Endothelial cell of umbilical vein (primary cell): ENCODE data around the gene C11orf21. TPM values are rescaled to one million over a fixed set of nuclear protein-coding genes. Genes with fewer than 3 reads are reported as not detected.

Source experiments
- BruUV-seq: library from RNA; stranded (reverse); fragments of 400-500 nt; replicated peaks from 2 replicates; lab custom pipeline; 2021; lab: Mats Ljungman, UMichigan
- CTCF ChIA-PET: fragments of 300-600, 350-600 bp; sonication (Branson Sonifier 250); formaldehyde crosslinking; loops from one replicate; lab custom pipeline; 2021; ENCODE audit warnings: antibody characterized with exemption, inconsistent platforms; lab: Charles Lee
- POLR2A ChIA-PET: fragments of 300-600, 350-600 bp; sonication (Branson Sonifier 250); formaldehyde crosslinking; loops from one replicate; lab custom pipeline; 2021; ENCODE audit warnings: antibody characterized with exemption, inconsistent platforms; lab: Charles Lee
- DNase-seq: peaks from one replicate; pipeline ENCODE4 v3.0.0-alpha.2; 2011; ENCODE audit warnings: low read depth, low spot score
- FAIRE-seq: peaks from 2 replicates; lab custom pipeline; 2011; peaks lifted over from hg19 to GRCh38; lab: Jason Lieb, UNC
- H2AFZ ChIP-seq: 2 replicates; pipeline ENCODE4 v1.6.0; 2012; ENCODE audit warnings: low read depth, low read length, control low read depth, inconsistent platforms
- H3K27ac ChIP-seq: 2 replicates; pipeline ENCODE4 v1.5.1; 2011; ENCODE audit warnings: low read depth, mild to moderate bottlenecking, control low read depth, low read length, moderate library complexity; ENCODE audit not compliant: insufficient read depth
- H3K27me3 ChIP-seq, 2 experiments: 2 replicates each; pipeline versions ENCODE4 v1.6.0 to v1.6.1; 2011; ENCODE audit warnings: low read length in 2 of 2, mixed read lengths in 1 of 2; ENCODE audit not compliant: control insufficient read depth in 2 of 2, insufficient read depth in 2 of 2
- H3K36me3 ChIP-seq, 2 experiments: 2 replicates in 1 of 2; 3 replicates in 1 of 2; pipeline ENCODE4 v1.5.1; 2011; ENCODE audit warnings: low read length in 2 of 2, mild to moderate bottlenecking in 1 of 2, moderate library complexity in 1 of 2; ENCODE audit not compliant: control insufficient read depth in 2 of 2, insufficient read depth in 2 of 2; ENCODE audit errors: extremely low read depth in 1 of 2
- H3K4me1 ChIP-seq: 3 replicates; pipeline ENCODE4 v1.5.1; 2011; ENCODE audit warnings: mild to moderate bottlenecking, low read length; ENCODE audit not compliant: control insufficient read depth, insufficient read depth; ENCODE audit errors: extremely low read depth
- H3K4me2 ChIP-seq: 2 replicates; pipeline ENCODE4 v1.6.1; 2011; ENCODE audit warnings: low read length, control low read depth, mixed read lengths; ENCODE audit not compliant: insufficient read depth
- H3K4me3 ChIP-seq, 3 experiments: fragments of 200-600 bp in 1 of 3; sonication (generic), shearing (Covaris generic) in 1 of 3; replicated peaks in 1 of 3; 2 replicates each; pipeline ENCODE4 v1.5.1; 2011 to 2016; ENCODE audit warnings: control low read depth in 3 of 3, low read length in 3 of 3, mild to moderate bottlenecking in 2 of 3, inconsistent platforms in 1 of 3, low read depth in 1 of 3, moderate library complexity in 1 of 3; ENCODE audit not compliant: insufficient read depth in 1 of 3
- H3K79me2 ChIP-seq: 2 replicates; pipeline ENCODE4 v1.6.0; 2012; ENCODE audit warnings: low read length, inconsistent platforms; ENCODE audit not compliant: control insufficient read depth, insufficient read depth
- H3K9ac ChIP-seq: replicated peaks from 2 replicates; pipeline ENCODE3; 2011; ENCODE audit warnings: low read length, control low read depth; ENCODE audit not compliant: insufficient read depth; ENCODE audit errors: extremely low read depth
- H3K9me1 ChIP-seq: replicated peaks from 3 replicates; pipeline ENCODE4 v1.6.0; 2011; ENCODE audit warnings: mild to moderate bottlenecking, low read length; ENCODE audit not compliant: control insufficient read depth, insufficient read depth; ENCODE audit errors: extremely low read depth
- H3K9me3 ChIP-seq: replicated peaks from 2 replicates; pipeline ENCODE4 v1.5.1; 2012; ENCODE audit warnings: low read length, inconsistent platforms; ENCODE audit not compliant: control insufficient read depth, insufficient read depth
- H4K20me1 ChIP-seq: replicated peaks from 2 replicates; pipeline ENCODE3; 2011; ENCODE audit warnings: mild to moderate bottlenecking, low read length; ENCODE audit not compliant: control insufficient read depth, insufficient read depth; ENCODE audit errors: extremely low read depth
- CTCF ChIP-seq, 2 donors: IDR thresholded peaks; 1 replicate in 1 of 2; 2 replicates in 1 of 2; pipeline ENCODE4 v1.5.1; 2011; ENCODE audit warnings: low read length in 2 of 2, mild to moderate bottlenecking in 2 of 2, moderate library complexity in 2 of 2, control low read depth in 1 of 2, inconsistent platforms in 1 of 2, low read depth in 1 of 2; ENCODE audit not compliant: insufficient read depth in 1 of 2; ENCODE audit errors: extremely low read depth in 1 of 2
- EZH2 ChIP-seq: IDR thresholded peaks from 2 replicates; pipeline ENCODE4 v1.6.1; 2012; ENCODE audit warnings: borderline replicate concordance, low read depth, mild to moderate bottlenecking, moderate library complexity, low read length, inconsistent platforms; ENCODE audit not compliant: severe bottlenecking
- FOS ChIP-seq: IDR thresholded peaks from 2 replicates; pipeline ENCODE4 v1.6.1; 2011; ENCODE audit warnings: mild to moderate bottlenecking, low read length, moderate library complexity, borderline replicate concordance; ENCODE audit not compliant: insufficient read depth
- JUN ChIP-seq: IDR thresholded peaks from 2 replicates; pipeline ENCODE4 v1.6.1; 2011; ENCODE audit warnings: borderline replicate concordance, low read depth; ENCODE audit not compliant: insufficient read length, insufficient read depth
- MYC ChIP-seq: IDR thresholded peaks from one replicate; pipeline ENCODE4 v1.6.1; 2011; ENCODE audit warnings: mild to moderate bottlenecking, low read depth, low read length
- POLR2AphosphoS5 ChIP-seq: IDR thresholded peaks from 2 replicates; pipeline ENCODE4 v1.6.1; 2012; ENCODE audit warnings: low read depth, mild to moderate bottlenecking, control low read depth, low read length, moderate library complexity; ENCODE audit not compliant: insufficient read depth
- dilution Hi-C: fragments of 300-500 bp; cut with MboI; formaldehyde crosslinking; loops from one replicate; pipeline ENCODE4 v1.15.0; 2019; ENCODE audit warnings: low sequenced_read_pairs; ENCODE audit not compliant: extremely low pct_ligation_motif_present
- intact Hi-C: fragments of 100-400 bp; cut with micrococcal nuclease; formaldehyde crosslinking; loops from one replicate; pipeline ENCODE4 v1.10.0; 2022
- polyA plus RNA-seq, 4 experiments: library from polyadenylated mRNA; depleted of rRNA in 3 of 4; stranded (reverse) in 3 of 4; unstranded in 1 of 4; fragments of >200 nt; gene quantifications; 2 replicates each; pipeline versions ENCODE4 v1.2.1 to v1.2.3, GENCODE V29; 2011 to 2012; ENCODE audit warnings: missing spikeins in 1 of 4
- total RNA-seq: library from RNA; stranded (reverse); gene quantifications from 2 replicates; pipeline ENCODE4 v1.2.3, GENCODE V29; 2021

Gene C11orf21
- total and polyA plus RNA-seq, 2 donors (not counting 3 experiments of a cell fraction or from before 2014, with no cell fraction given) = not detected

DNA sequence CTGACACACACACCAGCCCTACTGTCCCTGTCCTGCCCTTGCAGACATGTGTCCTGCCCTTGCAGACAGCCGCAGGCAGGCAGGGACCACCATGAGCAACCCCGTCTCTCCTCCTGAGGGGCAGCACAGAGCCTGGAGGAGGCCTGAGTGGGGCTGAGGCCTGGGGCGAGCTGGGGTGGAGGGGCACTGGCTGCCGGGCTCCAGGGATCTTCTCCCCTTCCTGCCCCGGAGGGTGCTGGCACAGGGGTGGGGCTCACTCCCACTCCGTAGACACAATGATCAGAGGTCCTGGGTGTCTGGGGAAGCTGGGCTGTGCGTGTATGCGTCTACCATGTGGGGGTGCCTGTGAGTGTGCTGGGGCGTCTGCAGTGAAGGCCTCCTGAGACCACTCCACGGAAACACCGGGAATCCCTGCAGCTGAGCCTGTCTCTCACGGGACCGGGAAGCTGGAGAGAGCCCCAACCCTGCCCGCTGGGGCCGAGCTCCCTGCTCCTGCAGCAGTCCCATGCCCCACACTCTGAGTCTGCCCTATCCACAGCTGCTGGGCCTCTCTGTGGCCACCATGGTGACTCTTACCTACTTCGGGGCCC is 683 bp upstream of the C11orf21 start:
- Histone ChIP-seq H3K4me1 (peaks cover 7% of the 10 kb centered on the region), H2AFZ (no peak overlapping the region), H3K9me3 (no peaks in the 10 kb centered on the region), H3K79me2 (no peaks in the 10 kb centered on the region), H3K9ac (no peak overlapping the region), H3K27me3 (no peaks in the 10 kb centered on the region), H4K20me1 (no peaks in the 10 kb centered on the region), H3K27ac (no peak overlapping the region), H3K36me3 (no peaks in the 10 kb centered on the region), H3K4me2 (no peak overlapping the region), H3K9me1 (no peaks in the 10 kb centered on the region), H3K4me3 (no peak overlapping the region)
- CTCF ChIA-PET = interaction anchor here (1.0 to 7.0 kb wide), 2 partner anchors 119 to 150 kb away, joined by 3 to 829 read pairs; no protein-coding TSS in a partner anchor
- DNase-seq (no peak), FAIRE-seq (no peak)
- no TSS peak for BruUV-seq
- dilution Hi-C loops = no loop called here
- POLR2A ChIA-PET = no interaction called here
- intact Hi-C loops = loop anchor here (10.0 kb wide), 1 partner anchor 582 kb away; the partner anchor contains the start of gene CDKN1C
- TF ChIP-seq EZH2 = no peak
- TF ChIP-seq FOS = no peak
- TF ChIP-seq POLR2AphosphoS5 = no peak
- no peak for TF ChIP-seq CTCF (IDR thresholded peaks at IDR 0.05; ENCODE audit: extremely low read depth in 1 of 2, insufficient read depth in 1 of 2, low read depth in 1 of 2, low read length in 2 of 2)
- TF ChIP-seq MYC = no peak
- TF ChIP-seq JUN = no peak
